HEK293 (cell line): ENCODE measurements around the gene NUP62.

Experiments
- CTCF ChIA-PET: fragments of 350-600 bp; formaldehyde crosslinking; extraction: SDS; loops from one replicate; lab custom pipeline; 2021; ENCODE audit warnings: antibody characterized with exemption; lab: Yijun Ruan, JAX
- POLR2A ChIA-PET: fragments of 300-600 bp; formaldehyde crosslinking; extraction: SDS; loops from one replicate; lab custom pipeline; 2020; ENCODE audit warnings: antibody characterized with exemption, inconsistent platforms; lab: Yijun Ruan, JAX
- H3K27ac ChIP-seq: fragments of 200-500 bp; sonication (Bioruptor generic); 2 replicates; pipeline ENCODE4 v1.5.1; 2014; ENCODE audit warnings: low read depth, low read length, control low read depth, inconsistent platforms; ENCODE audit errors: extremely low read depth
- H3K36me3 ChIP-seq, 2 experiments: fragments of 200-500 bp in 1 of 2; sonication (Bioruptor generic) in 1 of 2; 1 replicate in 1 of 2; 2 replicates in 1 of 2; pipeline ENCODE4 v1.5.1; 2014 to 2017; ENCODE audit warnings: inconsistent platforms in 2 of 2, low read length in 2 of 2; ENCODE audit not compliant: control insufficient read depth in 2 of 2, insufficient read depth in 1 of 2
- H3K4me1 ChIP-seq: fragments of 200-500 bp; sonication (Bioruptor generic); 2 replicates; pipeline ENCODE4 v1.5.1; 2014; ENCODE audit warnings: mild to moderate bottlenecking, low read length, inconsistent platforms; ENCODE audit not compliant: control insufficient read depth, insufficient read depth
- H3K4me3 ChIP-seq: 2 replicates; pipeline ENCODE4 v1.5.1; 2011; ENCODE audit warnings: low read depth, mild to moderate bottlenecking, control low read depth, low read length, moderate library complexity
- H3K9me3 ChIP-seq: fragments of 200-500 bp; sonication (Bioruptor generic); 2 replicates; pipeline ENCODE4 v1.5.1; 2014; ENCODE audit warnings: low read depth, low read length, inconsistent platforms; ENCODE audit not compliant: control insufficient read depth, insufficient read depth
- HOXA7 ChIP-seq: sonication (generic); formaldehyde crosslinking; IDR thresholded peaks from 2 replicates; pipeline ENCODE4 v1.8.1; 2022; ENCODE audit warnings: missing genetic modification reagents, borderline replicate concordance
- HOXD13 ChIP-seq: sonication (generic); formaldehyde crosslinking; IDR thresholded peaks from 2 replicates; pipeline ENCODE4 v1.8.0; 2022; ENCODE audit warnings: missing genetic modification reagents, borderline replicate concordance
- IKZF3 ChIP-seq: fragments of 450-650 bp; IDR thresholded peaks from 2 replicates; pipeline ENCODE4 v1.5.0; 2018; ENCODE audit warnings: missing biosample characterization, mild to moderate bottlenecking, missing genetic modification characterization, moderate library complexity
- KLF1 ChIP-seq: fragments of 450-650 bp; formaldehyde crosslinking; IDR thresholded peaks from 2 replicates; pipeline ENCODE4 v1.5.1; 2016; ENCODE audit warnings: missing biosample characterization, missing genetic modification characterization
- YY1 ChIP-seq: fragments of 450-650 bp; formaldehyde crosslinking; IDR thresholded peaks from 2 replicates; pipeline ENCODE4 v1.5.1; 2018; ENCODE audit warnings: missing biosample characterization, missing genetic modification characterization
- ZBTB17 ChIP-seq: fragments of 450-650 bp; formaldehyde crosslinking; IDR thresholded peaks from 2 replicates; pipeline ENCODE4 v1.5.1; 2016; ENCODE audit warnings: missing biosample characterization, missing genetic modification characterization
- ZEB2 ChIP-seq: fragments of 450-650 bp; formaldehyde crosslinking; IDR thresholded peaks from 2 replicates; pipeline ENCODE4 v1.5.1; 2016; ENCODE audit warnings: missing biosample characterization, missing genetic modification characterization
- ZFHX2 ChIP-seq: fragments of 450-650 bp; formaldehyde crosslinking; conservative IDR thresholded peaks from 2 replicates; pipeline ENCODE4 v1.5.1; 2016; ENCODE audit warnings: missing biosample characterization, missing genetic modification characterization
- ZNF121 ChIP-seq: fragments of 450-650 bp; formaldehyde crosslinking; IDR thresholded peaks from 2 replicates; pipeline ENCODE4 v1.5.1; 2016; ENCODE audit warnings: missing biosample characterization, missing genetic modification characterization
- ZNF146 ChIP-seq: fragments of 450-650 bp; formaldehyde crosslinking; IDR thresholded peaks from 2 replicates; pipeline ENCODE4 v1.5.1; 2016; ENCODE audit warnings: missing biosample characterization, missing genetic modification characterization
- ZNF18 ChIP-seq: fragments of 450-650 bp; formaldehyde crosslinking; IDR thresholded peaks from 2 replicates; pipeline ENCODE4 v1.5.1; 2016; ENCODE audit warnings: missing biosample characterization, missing genetic modification characterization
- ZNF280C ChIP-seq: fragments of 450-650 bp; formaldehyde crosslinking; IDR thresholded peaks from 2 replicates; pipeline ENCODE4 v1.5.1; 2016; ENCODE audit warnings: missing biosample characterization, missing genetic modification characterization
- ZNF530 ChIP-seq: fragments of 450-650 bp; formaldehyde crosslinking; IDR thresholded peaks from 2 replicates; pipeline ENCODE4 v1.5.1; 2016; ENCODE audit warnings: low read depth, missing biosample characterization, missing genetic modification characterization
- ZNF561 ChIP-seq: fragments of 450-650 bp; IDR thresholded peaks from 2 replicates; pipeline ENCODE4 v1.5.1; 2018; ENCODE audit warnings: missing biosample characterization, missing genetic modification characterization, borderline replicate concordance
- ZNF629 ChIP-seq: fragments of 450-650 bp; formaldehyde crosslinking; IDR thresholded peaks from 2 replicates; pipeline ENCODE4 v1.5.1; 2017; ENCODE audit warnings: missing biosample characterization, missing genetic modification characterization
- ZNF768 ChIP-seq: fragments of 450-650 bp; formaldehyde crosslinking; IDR thresholded peaks from 2 replicates; pipeline ENCODE4 v1.5.1; 2018; ENCODE audit warnings: missing biosample characterization, mild to moderate bottlenecking, missing genetic modification characterization
- ZSCAN30 ChIP-seq: fragments of 450-650 bp; IDR thresholded peaks from 2 replicates; pipeline ENCODE4 v1.5.1; 2018; ENCODE audit warnings: missing biosample characterization, mild to moderate bottlenecking, missing genetic modification characterization, moderate library complexity
- TF ChIP-seq, protein P1 (sequence below): fragments of 450-650 bp; formaldehyde crosslinking; IDR thresholded peaks from 2 replicates; pipeline ENCODE4 v1.5.1; 2016; ENCODE audit warnings: missing biosample characterization, missing genetic modification characterization, borderline replicate concordance

NUP62 gene

GRCh38 chr19:49937750-49938381, 8.6 kb upstream of the NUP62 start (continued):
- TF ChIP-seq ZNF530 (tag by site-specific recombination) (no peak), HOXA7 (CRISPR knock-in tag) (no peak), ZNF146 (tag by site-specific recombination) (no peak), ZFHX2 (tag by site-specific recombination) (no peak), ZBTB17 (peak; percentile 26; the same call in 1 of the 2 replicates), YY1 (no peak), ZNF629 (tag by site-specific recombination) (no peak), HOXD13 (CRISPR knock-in tag) (no peak), KLF1 (tag by site-specific recombination) (no peak; the same call in 1 of the 2 replicates), ZNF768 (tag by site-specific recombination) (peak; percentile 91)
- TF ChIP-seq, all 188 proteins: peak for 20

GRCh38 chr19:49936549-49936948, 7.2 kb upstream of the NUP62 start:
- Histone ChIP-seq H3K4me1 (peaks cover 3% of the 10 kb centered on the region; the same call in 1 of the 2 replicates), H3K9me3 (no peaks in the 10 kb centered on the region), H3K4me3 (no peak overlapping the region), H3K27ac (no peak overlapping the region), H3K36me3 (peaks cover 6 to 7% of the 10 kb centered on the region in 2 experiments; a peak in 2 of 3 replicates)
- TF ChIP-seq ZNF280C (tag by site-specific recombination) (no peak), ZEB2 (tag by site-specific recombination) (no peak), ZNF561 (no peak), ZNF121 (tag by site-specific recombination) (peak; percentile 81), ZSCAN30 (tag by site-specific recombination) (no peak), ZNF18 (no peak), IKZF3 (no peak)
- TF ChIP-seq, protein P1, sequence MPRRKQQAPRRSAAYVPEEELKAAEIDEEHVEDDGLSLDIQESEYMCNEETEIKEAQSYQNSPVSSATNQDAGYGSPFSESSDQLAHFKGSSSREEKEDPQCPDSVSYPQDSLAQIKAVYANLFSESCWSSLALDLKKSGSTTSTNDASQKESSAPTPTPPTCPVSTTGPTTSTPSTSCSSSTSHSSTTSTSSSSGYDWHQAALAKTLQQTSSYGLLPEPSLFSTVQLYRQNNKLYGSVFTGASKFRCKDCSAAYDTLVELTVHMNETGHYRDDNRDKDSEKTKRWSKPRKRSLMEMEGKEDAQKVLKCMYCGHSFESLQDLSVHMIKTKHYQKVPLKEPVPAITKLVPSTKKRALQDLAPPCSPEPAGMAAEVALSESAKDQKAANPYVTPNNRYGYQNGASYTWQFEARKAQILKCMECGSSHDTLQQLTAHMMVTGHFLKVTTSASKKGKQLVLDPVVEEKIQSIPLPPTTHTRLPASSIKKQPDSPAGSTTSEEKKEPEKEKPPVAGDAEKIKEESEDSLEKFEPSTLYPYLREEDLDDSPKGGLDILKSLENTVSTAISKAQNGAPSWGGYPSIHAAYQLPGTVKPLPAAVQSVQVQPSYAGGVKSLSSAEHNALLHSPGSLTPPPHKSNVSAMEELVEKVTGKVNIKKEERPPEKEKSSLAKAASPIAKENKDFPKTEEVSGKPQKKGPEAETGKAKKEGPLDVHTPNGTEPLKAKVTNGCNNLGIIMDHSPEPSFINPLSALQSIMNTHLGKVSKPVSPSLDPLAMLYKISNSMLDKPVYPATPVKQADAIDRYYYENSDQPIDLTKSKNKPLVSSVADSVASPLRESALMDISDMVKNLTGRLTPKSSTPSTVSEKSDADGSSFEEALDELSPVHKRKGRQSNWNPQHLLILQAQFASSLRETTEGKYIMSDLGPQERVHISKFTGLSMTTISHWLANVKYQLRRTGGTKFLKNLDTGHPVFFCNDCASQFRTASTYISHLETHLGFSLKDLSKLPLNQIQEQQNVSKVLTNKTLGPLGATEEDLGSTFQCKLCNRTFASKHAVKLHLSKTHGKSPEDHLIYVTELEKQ (tag by site-specific recombination): no peak
- POLR2A ChIA-PET: no interaction called here
- CTCF ChIA-PET: interaction anchor here (1.2 to 7.6 kb wide), 6 partner anchors 17 to 111 kb away, joined by 4 to 100 read pairs (median 14); no protein-coding TSS in a partner anchor
